Chondrocyte (in vitro differentiated cells): ENCODE measurements around the gene PRPSAP1. TPM values are rescaled to one million over a fixed set of nuclear protein-coding genes. Genes with fewer than 3 reads are reported as not detected.

Source experiments
- DNase-seq: peaks from one replicate; pipeline ENCODE4 v3.0.0; 2021; ENCODE audit warnings: mixed read lengths, low spot score
- H3K27ac Mint-ChIP-seq: one replicate; pipeline ENCODE4 v1.8.0; 2021; ENCODE audit warnings: mild to moderate bottlenecking, moderate library complexity, mixed read lengths; ENCODE audit not compliant: unreplicated experiment
- H3K27me3 Mint-ChIP-seq: 2 replicates; pipeline ENCODE4 v1.8.0; 2021; ENCODE audit warnings: low read depth, mixed read lengths
- H3K36me3 Mint-ChIP-seq: 2 replicates; pipeline ENCODE4 v1.8.0; 2021; ENCODE audit warnings: low read depth, mixed read lengths
- H3K4me1 Mint-ChIP-seq: 2 replicates; pipeline ENCODE4 v1.8.0; 2021; ENCODE audit warnings: low read depth, mild to moderate bottlenecking, mixed read lengths
- H3K4me3 Mint-ChIP-seq: one replicate; pipeline ENCODE4 v1.8.0; 2021; ENCODE audit warnings: mild to moderate bottlenecking, moderate library complexity, mixed read lengths; ENCODE audit not compliant: unreplicated experiment
- H3K9me3 Mint-ChIP-seq: 2 replicates; pipeline ENCODE4 v1.8.0; 2021; ENCODE audit warnings: low read depth, mixed read lengths
- CTCF ChIP-seq: fragments of 200-600 bp; sonication (generic); IDR thresholded peaks from 2 replicates; pipeline ENCODE4 v1.5.0; 2021; ENCODE audit warnings: antibody characterized with exemption, mild to moderate bottlenecking, moderate library complexity
- total RNA-seq: library from RNA; stranded (reverse); gene quantifications from 3 replicates; pipeline ENCODE4 v1.2.1, GENCODE V29; 2021

PRPSAP1 gene
- total RNA-seq, 1 donor from 2014 or later = 59.0 TPM

- no peaks in the 10 kb centered on the region for H3K9me3 Mint-ChIP-seq
- no peak overlapping the region for H3K4me3 Mint-ChIP-seq
- peaks cover 12% of the 10 kb centered on the region for H3K4me1 Mint-ChIP-seq
- TF ChIP-seq CTCF = no peak
- H3K27me3 Mint-ChIP-seq = no peaks in the 10 kb centered on the region
- H3K36me3 Mint-ChIP-seq = peaks cover 2% of the 10 kb centered on the region
- H3K27ac Mint-ChIP-seq = no peak overlapping the region
- DNase-seq = no peak
Measured at GRCh38 chr17:76376318-76377133, 22.8 kb upstream of the PRPSAP1 start.

GRCh38 chr17:76371656-76372628, 18.2 kb upstream of the PRPSAP1 start:
- no peak for DNase-seq
- H3K27ac Mint-ChIP-seq = no peak overlapping the region
- H3K36me3 Mint-ChIP-seq = no peaks in the 10 kb centered on the region

GRCh38 chr17:76370261-76370993, 16.7 kb upstream of the PRPSAP1 start:
- H3K27me3 Mint-ChIP-seq = no peaks in the 10 kb centered on the region
- H3K4me1 Mint-ChIP-seq = peaks cover 34% of the 10 kb centered on the region
- peak; percentile 77 for TF ChIP-seq CTCF
- H3K9me3 Mint-ChIP-seq = no peaks in the 10 kb centered on the region
- DNase-seq = no peak
- H3K27ac Mint-ChIP-seq = peak overlapping the region; percentile 83
- no peak overlapping the region for H3K4me3 Mint-ChIP-seq
- no peaks in the 10 kb centered on the region for H3K36me3 Mint-ChIP-seq

More at GRCh38 chr17:76371656-76372628, 18.2 kb upstream of the PRPSAP1 start:
- peaks cover 41% of the 10 kb centered on the region for H3K4me1 Mint-ChIP-seq
- no peaks in the 10 kb centered on the region for H3K27me3 Mint-ChIP-seq
- H3K4me3 Mint-ChIP-seq = no peak overlapping the region
- H3K9me3 Mint-ChIP-seq = no peaks in the 10 kb centered on the region
- TF ChIP-seq CTCF = no peak

- no peak overlapping the region for H3K4me3 Mint-ChIP-seq
- H3K27me3 Mint-ChIP-seq = no peaks in the 10 kb centered on the region
- peak overlapping the region; percentile 83 for H3K27ac Mint-ChIP-seq
- DNase-seq = no peak
- no peaks in the 10 kb centered on the region for H3K36me3 Mint-ChIP-seq
- peaks cover 34% of the 10 kb centered on the region for H3K4me1 Mint-ChIP-seq
- no peaks in the 10 kb centered on the region for H3K9me3 Mint-ChIP-seq
- no peak for TF ChIP-seq CTCF
Measured at GRCh38 chr17:76369804-76370203, 16.1 kb upstream of the PRPSAP1 start.
